NK-92 (cell line): ENCODE results near the gene UNCX.

Experiments
- DNase-seq: peaks from one replicate; lab custom pipeline; 2025; ENCODE audit not compliant: unreplicated experiment; lab: John Stamatoyannopoulos, UW

The UNCX gene

GRCh38 chr7:1231214-1232102 lies 1.2 kb upstream of the UNCX start:
- DNase-seq, result no peak

GRCh38 chr7:1232103-1232466 lies 587 bp upstream of the UNCX start:
- DNase-seq, result no peak

GRCh38 chr7:1233333-1234048 lies 819 bp downstream of the UNCX start:
- no peak for DNase-seq

GRCh38 chr7:1234049-1234880 lies 1.6 kb downstream of the UNCX start:
- no peak for DNase-seq

- no peak for DNase-seq
Observed at GRCh38 chr7:1234881-1235500, 2.3 kb downstream of the UNCX start.

GRCh38 chr7:1235501-1236131 lies 2.9 kb downstream of the UNCX start:
- DNase-seq, result no peak

GRCh38 chr7:1236132-1236661 lies 3.5 kb downstream of the UNCX start:
- no peak for DNase-seq

- no peak for DNase-seq
Observed at GRCh38 chr7:1236831-1237701, 4.4 kb downstream of the UNCX start.

- no peak for DNase-seq
Observed at GRCh38 chr7:1237704-1238255, 5.1 kb downstream of the UNCX start.

GRCh38 chr7:1238450-1238882 lies 5.8 kb downstream of the UNCX start:
- DNase-seq, result no peak

- DNase-seq, result no peak
Observed at GRCh38 chr7:1238931-1239802, 6.5 kb downstream of the UNCX start.

GRCh38 chr7:1239803-1240516 lies 7.3 kb downstream of the UNCX start:
- DNase-seq, result no peak

GRCh38 chr7:1240517-1241257 lies 8.0 kb downstream of the UNCX start:
- no peak for DNase-seq

GRCh38 chr7:1241258-1241602 lies 8.6 kb downstream of the UNCX start:
- DNase-seq, result no peak

GRCh38 chr7:1241603-1242255 lies 9.1 kb downstream of the UNCX start:
- DNase-seq, result no peak

- DNase-seq, result no peak
Observed at GRCh38 chr7:1242256-1242605, 9.6 kb downstream of the UNCX start.
